Astrocyte (in vitro differentiated cells and primary cell): Measurements from ENCODE around the gene TMEM108. TPM values are rescaled to one million over a fixed set of nuclear protein-coding genes. Genes with fewer than 3 reads are reported as not detected.

Source experiments
- DNase-seq: peaks from one replicate; pipeline ENCODE4 v3.0.0-alpha.2; 2010; ENCODE audit warnings: low read depth
- FAIRE-seq: peaks from 2 replicates; lab custom pipeline; 2011; peaks lifted over from hg19 to GRCh38; lab: Jason Lieb, UNC
- H2AFZ ChIP-seq: 2 replicates; pipeline ENCODE4 v1.6.0; 2012; ENCODE audit warnings: low read depth, low read length, inconsistent platforms
- H3K27ac ChIP-seq: 2 replicates; pipeline ENCODE4 v1.5.1; 2011; ENCODE audit warnings: low read depth, low read length, inconsistent platforms
- H3K27me3 ChIP-seq: 2 replicates; pipeline ENCODE4 v1.6.0; 2011; ENCODE audit warnings: low read length, inconsistent platforms; ENCODE audit not compliant: insufficient read depth
- H3K36me3 ChIP-seq: 2 replicates; pipeline ENCODE4 v1.5.1; 2011; ENCODE audit warnings: low read length, inconsistent platforms; ENCODE audit not compliant: insufficient read depth
- H3K4me1 ChIP-seq: 2 replicates; pipeline ENCODE4 v1.5.1; 2011; ENCODE audit warnings: low read length, inconsistent platforms; ENCODE audit not compliant: insufficient read depth
- H3K4me2 ChIP-seq: 2 replicates; pipeline ENCODE4 v1.6.0; 2012; ENCODE audit warnings: low read length, inconsistent platforms
- H3K4me3 ChIP-seq: 2 replicates; pipeline ENCODE4 v1.5.1; 2011; ENCODE audit warnings: low read depth, mild to moderate bottlenecking, low read length, inconsistent platforms; ENCODE audit not compliant: insufficient read depth
- H3K79me2 ChIP-seq: 2 replicates; pipeline ENCODE4 v1.6.0; 2012; ENCODE audit warnings: mild to moderate bottlenecking, low read length, inconsistent platforms; ENCODE audit not compliant: insufficient read depth
- H3K9ac ChIP-seq: 2 replicates; pipeline ENCODE4 v1.6.0; 2012; ENCODE audit warnings: mild to moderate bottlenecking, low read length, inconsistent platforms
- H3K9me3 ChIP-seq: 2 replicates; pipeline ENCODE4 v1.5.1; 2012; ENCODE audit warnings: low read depth, mild to moderate bottlenecking, low read length, inconsistent platforms; ENCODE audit not compliant: insufficient read depth
- H4K20me1 ChIP-seq: 2 replicates; pipeline ENCODE4 v1.6.0; 2012; ENCODE audit warnings: low read length, inconsistent platforms; ENCODE audit not compliant: insufficient read depth
- H3K27ac Mint-ChIP-seq: one replicate; pipeline ENCODE4 v1.8.0; 2021; ENCODE audit warnings: mild to moderate bottlenecking, mixed read lengths; ENCODE audit not compliant: unreplicated experiment
- H3K27me3 Mint-ChIP-seq: one replicate; pipeline ENCODE4 v1.8.0; 2021; ENCODE audit warnings: low read depth, mixed read lengths; ENCODE audit not compliant: unreplicated experiment
- H3K36me3 Mint-ChIP-seq: one replicate; pipeline ENCODE4 v1.8.0; 2021; ENCODE audit warnings: low read depth, mixed read lengths; ENCODE audit not compliant: unreplicated experiment
- H3K4me1 Mint-ChIP-seq: one replicate; pipeline ENCODE4 v1.8.0; 2021; ENCODE audit warnings: low read depth, mixed read lengths; ENCODE audit not compliant: unreplicated experiment
- H3K4me3 Mint-ChIP-seq: one replicate; pipeline ENCODE4 v1.8.0; 2021; ENCODE audit warnings: mild to moderate bottlenecking, moderate library complexity, mixed read lengths; ENCODE audit not compliant: unreplicated experiment
- H3K9me3 Mint-ChIP-seq: one replicate; pipeline ENCODE4 v1.8.0; 2021; ENCODE audit warnings: mild to moderate bottlenecking, mixed read lengths; ENCODE audit not compliant: unreplicated experiment
- EZH2 ChIP-seq: IDR thresholded peaks from 2 replicates; pipeline ENCODE4 v1.6.1; 2012; ENCODE audit warnings: mild to moderate bottlenecking, low read length, inconsistent platforms; ENCODE audit not compliant: insufficient read depth
- total RNA-seq: library from RNA; stranded (reverse); gene quantifications from 2 replicates; pipeline ENCODE4 v1.2.1, GENCODE V29; 2021
- TF ChIP-seq, protein P1 (sequence below): IDR thresholded peaks from 2 replicates; pipeline ENCODE4 v1.5.1; 2011; ENCODE audit warnings: low read depth, mild to moderate bottlenecking, inconsistent platforms, low read length, moderate library complexity; ENCODE audit not compliant: insufficient read depth

The TMEM108 gene
- total RNA-seq, 1 donor from 2014 or later: 5.6 TPM

DNA sequence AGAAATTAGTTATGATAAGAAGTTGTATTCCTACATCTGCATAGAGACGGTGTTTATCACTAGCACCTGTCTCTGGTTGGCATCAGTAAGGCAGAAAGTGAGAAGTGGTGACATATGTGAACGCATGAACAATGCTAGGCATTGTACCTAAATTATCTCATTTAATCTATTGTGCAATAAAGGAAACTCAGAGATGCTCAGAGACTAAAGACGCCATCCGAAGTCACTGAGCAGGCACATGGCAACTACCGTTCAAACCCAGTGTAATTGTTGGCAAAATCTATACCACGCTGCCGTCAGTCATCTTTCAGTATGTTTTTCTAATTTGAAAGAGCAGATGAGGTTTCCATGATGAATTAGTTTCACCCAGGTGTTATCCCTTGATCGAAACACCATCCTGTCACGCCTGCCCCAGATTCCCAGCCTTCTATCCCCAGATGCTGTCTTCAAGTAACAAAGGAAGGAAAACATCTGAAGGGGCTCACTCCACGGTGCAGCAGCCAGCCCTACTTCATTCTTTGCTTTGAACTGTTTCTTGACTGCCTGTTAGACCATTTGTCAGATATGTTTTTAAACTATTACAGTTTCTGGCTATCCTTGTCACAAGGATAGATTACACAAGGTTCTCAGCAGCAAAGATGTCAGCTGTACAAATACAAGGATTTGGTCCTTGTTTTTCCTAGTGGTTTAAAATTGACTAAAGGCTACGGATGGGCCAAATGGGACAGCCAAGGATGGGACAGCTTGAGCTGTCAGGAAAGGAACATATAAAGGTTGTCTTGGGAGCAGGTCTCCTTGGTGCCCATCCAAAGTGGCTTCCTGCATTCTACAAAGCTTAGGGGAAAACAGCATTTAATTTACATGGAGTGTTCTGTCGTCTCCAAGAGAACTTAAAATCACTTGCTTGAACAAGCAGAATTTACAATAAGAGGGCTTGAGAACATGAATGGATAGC is 99.1 kb downstream of the TMEM108 start:
- Histone ChIP-seq H3K9me3 (no peaks in the 10 kb centered on the region), H3K4me1 (peaks cover 5% of the 10 kb centered on the region), H3K36me3 (no peaks in the 10 kb centered on the region), H3K4me2 (no peak overlapping the region), H2AFZ (no peak overlapping the region), H3K9ac (no peak overlapping the region), H4K20me1 (no peaks in the 10 kb centered on the region), H3K79me2 (no peaks in the 10 kb centered on the region), H3K27ac (no peak overlapping the region), H3K4me3 (no peak overlapping the region), H3K27me3 (no peaks in the 10 kb centered on the region)
- Mint-ChIP-seq H3K27me3 (no peaks in the 10 kb centered on the region), H3K4me3 (no peak overlapping the region), H3K27ac (no peak overlapping the region), H3K4me1 (peaks cover 8% of the 10 kb centered on the region), H3K9me3 (no peaks in the 10 kb centered on the region), H3K36me3 (no peaks in the 10 kb centered on the region)
- TF ChIP-seq, protein P1, sequence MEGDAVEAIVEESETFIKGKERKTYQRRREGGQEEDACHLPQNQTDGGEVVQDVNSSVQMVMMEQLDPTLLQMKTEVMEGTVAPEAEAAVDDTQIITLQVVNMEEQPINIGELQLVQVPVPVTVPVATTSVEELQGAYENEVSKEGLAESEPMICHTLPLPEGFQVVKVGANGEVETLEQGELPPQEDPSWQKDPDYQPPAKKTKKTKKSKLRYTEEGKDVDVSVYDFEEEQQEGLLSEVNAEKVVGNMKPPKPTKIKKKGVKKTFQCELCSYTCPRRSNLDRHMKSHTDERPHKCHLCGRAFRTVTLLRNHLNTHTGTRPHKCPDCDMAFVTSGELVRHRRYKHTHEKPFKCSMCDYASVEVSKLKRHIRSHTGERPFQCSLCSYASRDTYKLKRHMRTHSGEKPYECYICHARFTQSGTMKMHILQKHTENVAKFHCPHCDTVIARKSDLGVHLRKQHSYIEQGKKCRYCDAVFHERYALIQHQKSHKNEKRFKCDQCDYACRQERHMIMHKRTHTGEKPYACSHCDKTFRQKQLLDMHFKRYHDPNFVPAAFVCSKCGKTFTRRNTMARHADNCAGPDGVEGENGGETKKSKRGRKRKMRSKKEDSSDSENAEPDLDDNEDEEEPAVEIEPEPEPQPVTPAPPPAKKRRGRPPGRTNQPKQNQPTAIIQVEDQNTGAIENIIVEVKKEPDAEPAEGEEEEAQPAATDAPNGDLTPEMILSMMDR: no peak
- FAIRE-seq (no peak), DNase-seq (no peak)

DNA sequence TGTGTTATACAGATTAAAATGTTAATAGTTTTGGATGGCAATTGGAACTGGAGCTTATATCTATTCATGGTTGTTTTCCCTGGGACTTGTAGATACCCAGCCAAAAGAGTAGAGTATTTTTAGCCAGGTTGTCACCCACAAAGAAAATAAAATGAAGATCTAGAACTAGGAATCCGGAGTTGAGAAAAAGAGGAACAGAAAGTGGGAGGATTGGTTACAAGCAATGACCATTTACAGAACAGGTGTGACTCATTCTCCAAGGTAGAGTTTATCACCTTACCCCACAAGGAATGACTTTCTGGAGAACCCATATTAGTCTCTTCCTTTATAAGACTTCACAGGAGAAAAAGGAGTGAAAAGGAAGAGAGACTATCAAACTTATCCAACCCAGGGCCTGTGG is 99.8 kb downstream of the TMEM108 start:
- no peak for DNase-seq
- no peak overlapping the region for H3K4me3 Mint-ChIP-seq

More for the DNA sequence above, 99.8 kb downstream of the TMEM108 start:
- Histone ChIP-seq H3K36me3 (no peaks in the 10 kb centered on the region), H3K9me3 (no peaks in the 10 kb centered on the region), H2AFZ (no peak overlapping the region), H3K79me2 (no peaks in the 10 kb centered on the region), H3K4me3 (no peak overlapping the region), H4K20me1 (no peaks in the 10 kb centered on the region), H3K27ac (no peak overlapping the region), H3K4me2 (no peak overlapping the region), H3K27me3 (no peaks in the 10 kb centered on the region), H3K9ac (no peak overlapping the region), H3K4me1 (peaks cover 5% of the 10 kb centered on the region)
- Mint-ChIP-seq H3K4me1 (peaks cover 8% of the 10 kb centered on the region), H3K36me3 (no peaks in the 10 kb centered on the region), H3K27ac (no peak overlapping the region), H3K9me3 (no peaks in the 10 kb centered on the region), H3K27me3 (no peaks in the 10 kb centered on the region)
- FAIRE-seq: no peak
- TF ChIP-seq EZH2: no peak
- TF ChIP-seq, protein P1: no peak
